ENCODE data around the gene ZNF598.
"Not testable (repeated sequence)": the region's sequence is repeated elsewhere in the genome, so short reads cannot be mapped to it uniquely, and the experiment has no call there.

Gene ZNF598

DNA sequence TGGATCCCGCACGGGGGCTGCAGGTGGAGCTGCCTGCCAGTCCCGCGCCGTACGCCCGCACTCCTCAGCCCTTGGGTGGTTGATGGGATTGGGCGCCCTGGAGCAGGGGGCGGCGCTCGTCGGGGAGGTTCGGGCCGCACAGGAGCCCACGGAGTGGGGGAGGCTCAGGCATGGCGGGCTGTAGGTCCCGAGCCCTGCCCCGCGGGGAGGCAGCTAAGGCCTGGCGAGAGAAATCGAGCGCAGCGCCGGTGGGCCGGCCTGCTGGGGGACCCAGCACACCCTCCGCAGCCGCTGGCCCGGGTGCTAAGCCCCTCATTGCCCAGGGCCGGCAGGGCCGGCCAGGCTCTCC is 51.5 kb downstream of the ZNF598 start:
- DNase-seq (ENCODE audit: low read depth) = not testable (repeated sequence)

DNA sequence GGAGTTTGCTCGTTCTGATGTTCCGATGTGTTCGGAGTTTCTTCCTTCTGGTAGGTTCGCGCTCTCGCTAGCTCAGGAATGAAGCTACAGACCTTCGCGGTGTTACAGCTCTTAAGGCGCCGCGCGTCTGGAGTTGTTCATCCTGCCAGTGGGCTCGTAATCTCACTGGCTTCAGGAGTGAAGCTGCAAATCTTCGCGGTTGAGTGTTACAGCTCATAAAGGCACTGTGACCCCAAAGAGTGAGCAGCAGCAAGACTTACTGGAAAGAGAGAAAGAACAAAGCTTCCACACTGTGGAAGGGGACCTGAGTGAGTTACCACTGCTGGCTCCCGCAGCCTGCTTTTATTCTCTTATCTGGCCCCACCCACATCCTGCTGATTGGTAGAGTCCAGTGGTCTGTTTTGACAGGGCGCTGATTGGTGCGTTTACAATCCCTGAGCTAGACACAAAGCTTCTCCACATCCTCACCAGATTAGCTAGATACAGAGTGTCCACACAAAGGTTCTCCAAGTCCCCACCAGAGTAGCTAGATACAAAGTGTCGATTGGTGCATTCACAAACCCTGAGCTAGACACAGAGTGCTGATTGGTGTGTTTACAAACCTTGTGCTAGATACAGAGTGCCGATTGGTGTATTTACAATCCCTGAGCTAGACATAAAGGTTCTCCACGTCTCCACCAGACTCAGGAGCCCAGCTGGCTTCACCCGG is 52.0 kb downstream of the ZNF598 start:
- not testable (repeated sequence) for DNase-seq (ENCODE audit: low read depth)

DNA sequence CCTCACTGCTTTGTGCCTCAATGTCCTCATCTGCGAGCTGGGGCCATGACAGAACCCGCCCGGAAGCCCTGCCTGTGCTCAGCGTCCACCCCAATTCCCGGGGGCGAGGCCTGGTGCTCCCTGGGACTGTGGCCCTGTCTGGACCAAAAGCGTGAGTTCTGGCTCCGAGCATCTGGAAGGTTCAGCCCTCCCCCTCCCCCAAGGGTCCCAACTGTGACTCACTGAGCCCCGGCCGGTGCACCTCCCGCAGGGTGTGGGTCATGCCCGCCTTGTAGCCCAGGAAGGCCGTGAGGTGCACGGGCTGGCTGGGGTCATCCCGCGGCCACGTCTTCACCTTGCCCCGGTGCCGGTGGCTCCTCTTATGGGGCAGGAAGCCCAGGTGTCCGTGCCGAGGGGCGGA is 55.9 kb downstream of the ZNF598 start:
- no peak for DNase-seq (ENCODE audit: low read depth)

DNA sequence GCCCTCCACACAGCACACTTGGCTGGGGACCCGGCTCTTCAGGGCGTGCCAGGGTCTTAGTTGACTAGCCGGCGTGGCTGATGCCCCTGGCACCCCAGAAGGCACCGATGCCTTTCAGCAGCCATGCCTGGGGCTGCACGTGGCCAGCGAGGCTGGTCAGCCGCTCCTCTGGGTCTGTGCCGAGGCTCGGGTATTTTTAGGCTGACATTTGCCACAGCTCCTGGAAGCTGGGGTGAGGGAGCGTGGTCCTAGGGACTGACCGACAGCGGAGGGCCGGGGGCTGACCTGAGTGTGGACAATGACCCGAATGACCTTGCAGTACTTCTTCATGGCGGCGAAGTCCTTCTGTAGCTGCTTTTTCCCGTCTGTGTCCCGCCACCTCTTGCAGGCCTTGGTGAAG is 59.1 kb downstream of the ZNF598 start:
- no peak for DNase-seq (ENCODE audit: low read depth)

DNA sequence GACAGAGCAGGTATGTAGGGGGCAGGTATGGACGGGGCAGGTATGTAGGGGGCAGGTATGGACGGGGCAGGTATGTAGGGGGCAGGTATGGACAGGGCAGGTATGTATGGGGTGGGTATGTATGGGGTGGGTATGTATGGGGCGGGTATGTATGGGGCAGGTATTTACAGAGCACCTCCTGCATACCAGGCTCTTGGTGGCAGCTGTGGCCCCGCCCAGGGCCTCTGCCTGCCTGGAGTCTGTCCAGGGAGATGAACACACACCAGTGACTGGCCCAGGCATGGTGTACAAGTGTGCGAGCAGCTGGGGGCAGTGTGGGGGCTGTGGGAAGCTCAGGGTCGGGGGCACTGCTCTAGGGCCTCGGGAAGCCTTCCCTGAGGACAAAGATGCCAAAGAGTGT is 59.6 kb downstream of the ZNF598 start:
- no peak for DNase-seq (ENCODE audit: low read depth)

DNA sequence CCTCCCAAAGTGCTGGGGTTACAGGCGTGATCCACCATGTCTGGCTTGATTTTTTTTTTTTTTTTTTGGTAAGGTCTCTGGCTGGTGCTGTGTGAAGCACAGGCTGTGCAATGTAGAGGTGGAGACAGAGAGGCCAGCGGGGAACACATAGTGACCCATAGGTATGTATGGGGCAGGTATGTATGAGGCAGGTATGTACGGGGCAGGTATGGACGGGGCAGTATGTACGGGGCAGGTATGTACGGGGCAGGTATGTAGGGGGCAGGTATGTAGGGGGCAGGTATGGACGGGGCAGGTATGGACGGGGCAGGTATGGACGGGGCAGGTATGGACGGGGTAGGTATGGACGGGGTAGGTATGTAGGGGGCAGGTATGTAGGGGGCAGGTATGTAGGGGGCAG is 60.1 kb downstream of the ZNF598 start:
- DNase-seq (ENCODE audit: low read depth) = no peak
